K562 (cell line): Measurements from ENCODE around the gene SLC9B2. TPM values are rescaled to one million over a fixed set of nuclear protein-coding genes. Genes with fewer than 3 reads are reported as not detected.

Experiments
- HDAC8 ChIP-seq: fragments of 450-650 bp; IDR thresholded peaks from 2 replicates; pipeline ENCODE4 v1.6.1; 2016; ENCODE audit warnings: mild to moderate bottlenecking, missing genetic modification characterization, moderate library complexity, missing compliant biosample characterization
- MTA3 ChIP-seq: fragments of 450-650 bp; formaldehyde crosslinking; IDR thresholded peaks from 2 replicates; pipeline ENCODE4 v1.6.1; 2017; ENCODE audit warnings: mild to moderate bottlenecking, borderline replicate concordance
- NR2C1 ChIP-seq, 2 experiments: fragments of 450-650 bp; IDR thresholded peaks; 2 replicates each; pipeline ENCODE4 v1.6.1; 2017; ENCODE audit warnings: mild to moderate bottlenecking in 2 of 2, antibody characterized with exemption in 1 of 2, inconsistent platforms in 1 of 2, missing compliant biosample characterization in 1 of 2, missing genetic modification characterization in 1 of 2
- TCF7 ChIP-seq: sonication (generic); IDR thresholded peaks from 2 replicates; pipeline ENCODE4 v1.6.1; 2016; ENCODE audit warnings: antibody characterized with exemption, borderline replicate concordance
- TEAD4 ChIP-seq, 2 experiments: sonication (generic) in 1 of 2; formaldehyde crosslinking in 1 of 2; IDR thresholded peaks; 2 replicates each; pipeline versions ENCODE4 v1.6.1 to v1.8.0; 2012 to 2022; ENCODE audit warnings: borderline replicate concordance in 1 of 2, inconsistent platforms in 1 of 2, low read length in 1 of 2, mild to moderate bottlenecking in 1 of 2, missing genetic modification reagents in 1 of 2
- TRIM25 ChIP-seq: fragments of 450-650 bp; IDR thresholded peaks from 2 replicates; pipeline ENCODE4 v1.7.0; 2016; ENCODE audit warnings: borderline replicate concordance
- UBTF ChIP-seq, 2 experiments: IDR thresholded peaks; 2 replicates each; pipeline ENCODE4 v1.6.1; 2012; ENCODE audit warnings: improper control_type of control experiment in 2 of 2, low read depth in 2 of 2, low read length in 2 of 2, borderline replicate concordance in 1 of 2
- ZKSCAN1 ChIP-seq: fragments of 150-350 bp; IDR thresholded peaks from 2 replicates; pipeline ENCODE4 v1.6.1; 2016; ENCODE audit warnings: low read depth, low read length
- ZMIZ1 ChIP-seq, 2 experiments: fragments of 150-350 bp in 1 of 2; IDR thresholded peaks; 2 replicates each; pipeline ENCODE4 v1.6.1; 2012 to 2016; ENCODE audit warnings: low read depth in 2 of 2, low read length in 2 of 2, mild to moderate bottlenecking in 1 of 2, moderate library complexity in 1 of 2
- ZNF77 ChIP-seq: fragments of 250-450 bp; sonication (Bioruptor Pico); IDR thresholded peaks from 2 replicates; pipeline ENCODE4 v1.5.0; 2020
- polyA plus RNA-seq, 8 experiments: library from polyadenylated mRNA; depleted of rRNA in 4 of 8; stranded (reverse) in 5 of 8; unstranded in 3 of 8; fragments of >200 nt; fragmentation: Nextera tagmentation in 2 of 8; fragmentation: Illumina TruSeq in 1 of 8; extraction: Ambion mirVana in 2 of 8; extraction: Trizol in 1 of 8; gene quantifications; 2 replicates each; pipeline versions ENCODE4 v1.2.1 to v1.2.3, GENCODE V29; 2011 to 2014; ENCODE audit warnings: inconsistent platforms in 1 of 8, missing spikeins in 1 of 8
- total RNA-seq, 7 experiments: library from RNA; depleted of rRNA in 6 of 7; stranded (reverse); fragments of >200 nt in 6 of 7; fragmentation: Illumina TruSeq in 2 of 7; extraction: Trizol in 2 of 7; gene quantifications; 2 replicates each; pipeline versions ENCODE4 v1.2.1 to v1.2.3, GENCODE V29; 2011 to 2021; ENCODE audit warnings: low replicate concordance in 1 of 7

The SLC9B2 gene
- total and polyA plus RNA-seq, 9 of the 15 experiments (the other 6 are each of a cell fraction or from before 2014, with no cell fraction given), result 6.6 to 14.6 (median 11.4) TPM

GRCh38 chr4:103098341-103098740 is 21.8 kb upstream of the SLC9B2 start (continued):
- no peak for TF ChIP-seq ZMIZ1 (IDR thresholded peaks at IDR 0.05; ENCODE audit: low read depth in 2 of 2, low read length in 2 of 2)
- TF ChIP-seq NR2C1 (IDR thresholded peaks at IDR 0.05), result no peak
- TF ChIP-seq NR2C1 (tag; IDR thresholded peaks at IDR 0.05), result no peak
- no peak for TF ChIP-seq MTA3
- TF ChIP-seq TRIM25, result no peak
- TF ChIP-seq UBTF (IDR thresholded peaks at IDR 0.05; ENCODE audit: borderline replicate concordance in 1 of 2, low read depth in 2 of 2, low read length in 2 of 2), result no peak
- no peak for TF ChIP-seq ZNF77 (CRISPR knock-in tag)
- no peak for TF ChIP-seq TEAD4 (IDR thresholded peaks at IDR 0.05; ENCODE audit: low read length)
- no peak for TF ChIP-seq TEAD4 (CRISPR knock-in tag; IDR thresholded peaks at IDR 0.05; ENCODE audit: borderline replicate concordance)
- no peak for TF ChIP-seq ZKSCAN1
- TF ChIP-seq HDAC8 (tag), result no peak
- TF ChIP-seq TCF7, result no peak
